Mammary epithelial cell (primary cell): ENCODE results near the gene ARCN1.
"Not testable (repeated sequence)": the region's sequence is repeated elsewhere in the genome, so short reads cannot be mapped to it uniquely, and the experiment has no call there.

Source experiments
- CTCF ChIP-seq, 2 donors: IDR thresholded peaks in 1 of 2; conservative IDR thresholded peaks in 1 of 2; 2 replicates each; pipeline ENCODE4 v1.5.1; 2011 to 2012; ENCODE audit warnings: inconsistent platforms in 2 of 2, low read length in 2 of 2, mild to moderate bottlenecking in 2 of 2, control low read depth in 1 of 2, low read depth in 1 of 2; ENCODE audit not compliant: insufficient read depth in 1 of 2; ENCODE audit errors: extremely low read depth in 1 of 2
- EZH2 ChIP-seq: IDR thresholded peaks from 2 replicates; pipeline ENCODE4 v1.6.1; 2012; ENCODE audit warnings: low read length, inconsistent platforms, borderline replicate concordance

- not testable (repeated sequence) for TF ChIP-seq EZH2; CTCF (conservative IDR thresholded peaks at IDR 0.05 in 1 of 2, IDR thresholded peaks at IDR 0.05 in 1 of 2; ENCODE audit: extremely low read depth in 1 of 2, insufficient read depth in 1 of 2, low read depth in 1 of 2, low read length in 2 of 2)
These were observed 528 bp upstream of the ARCN1 start for GRCh38 chr11:118571701-118572060.
